NT2/D1 (cell line): ENCODE results near the gene MBP.

Experiments used
- SUZ12 ChIP-seq: IDR thresholded peaks from 2 replicates; pipeline ENCODE4 v1.6.1; 2011; ENCODE audit not compliant: insufficient read length, insufficient read depth; ENCODE audit errors: extremely low read depth
- YY1 ChIP-seq: IDR thresholded peaks from 2 replicates; pipeline ENCODE4 v1.6.1; 2011; ENCODE audit not compliant: insufficient read length, insufficient read depth
- ZNF274 ChIP-seq: IDR thresholded peaks from 2 replicates; pipeline ENCODE4 v1.6.1; 2011; ENCODE audit warnings: mild to moderate bottlenecking, low read depth, low read length

DNA sequence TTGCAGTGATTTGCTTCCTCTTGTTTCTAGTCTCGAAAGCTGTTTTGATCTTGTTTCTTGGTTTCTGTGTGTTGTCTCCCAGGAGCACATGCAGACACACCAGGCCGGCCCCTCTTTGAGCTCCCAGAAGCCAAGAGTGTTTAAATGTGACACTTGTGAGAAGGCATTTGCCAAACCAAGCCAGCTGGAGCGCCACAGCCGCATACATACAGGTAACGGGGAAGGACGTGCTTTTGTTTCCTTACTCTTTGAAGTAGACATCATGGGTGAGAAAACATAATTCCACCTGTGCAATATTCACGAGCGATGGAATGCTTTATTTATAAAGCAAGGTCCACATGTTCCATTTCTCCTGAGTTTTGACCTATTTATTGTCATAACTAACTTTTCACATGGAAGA, 173.0 kb downstream of the MBP start:
- TF ChIP-seq YY1, result no peak
- no peak for TF ChIP-seq ZNF274
- no peak for TF ChIP-seq SUZ12
